Esophagus squamous epithelium (tissue), 5 donors: ENCODE results near the gene KIF26A. TPM values are rescaled to one million over a fixed set of nuclear protein-coding genes. Genes with fewer than 3 reads are reported as not detected.

Experiments used
- DNase-seq: peaks from one replicate; lab custom pipeline; 2025; lab: John Stamatoyannopoulos, UW
- H3K27ac ChIP-seq, 4 donors: fragments of 200-600 bp; sonication (generic); one replicate each; pipeline ENCODE4 v1.5.1; 2016 to 2019; ENCODE audit warnings: mild to moderate bottlenecking in 1 of 4
- H3K27me3 ChIP-seq, 4 donors: fragments of 200-600 bp; sonication (generic); 1 replicate in 3 of 4; 2 replicates in 1 of 4; pipeline versions ENCODE4 v1.5.1 to v1.6.0; 2017 to 2021; ENCODE audit warnings: antibody characterized with exemption in 1 of 4
- H3K36me3 ChIP-seq, 3 donors: fragments of 200-600 bp; sonication (generic); one replicate each; pipeline ENCODE4 v1.5.1; 2016 to 2019
- H3K4me1 ChIP-seq, 3 donors: fragments of 200-600 bp; sonication (generic); one replicate each; pipeline ENCODE4 v1.5.1; 2017 to 2019
- H3K4me3 ChIP-seq, 4 donors: fragments of 200-600 bp; sonication (generic); 1 replicate in 3 of 4; 2 replicates in 1 of 4; pipeline ENCODE4 v1.5.1; 2016 to 2019; ENCODE audit warnings: mild to moderate bottlenecking in 2 of 4, moderate library complexity in 1 of 4
- H3K9me3 ChIP-seq, 3 donors: fragments of 200-600 bp; sonication (generic); one replicate each; pipeline ENCODE4 v1.5.1; 2016 to 2019
- CTCF ChIP-seq, 6 experiments: fragments of 450-650 bp in 4 of 6; fragments of 200-600 bp in 2 of 6; sonication (generic) in 2 of 6; IDR thresholded peaks; one replicate each; pipeline ENCODE4 v1.5.1; 2016 to 2019; ENCODE audit warnings: antibody characterized with exemption in 6 of 6, mild to moderate bottlenecking in 4 of 6, moderate library complexity in 4 of 6
- POLR2A ChIP-seq, 4 donors: fragments of 450-650 bp; IDR thresholded peaks; one replicate each; pipeline ENCODE4 v1.6.1; 2017; ENCODE audit warnings: antibody characterized with exemption in 4 of 4, mild to moderate bottlenecking in 4 of 4, moderate library complexity in 3 of 4
- WGBS, 2 donors: methylation state at CpG; one replicate each; pipeline ENCODE4 v1.1.5; 2018; 5-methylcytosine and 5-hydroxymethylcytosine counted together
- intact Hi-C: fragments of 100-400 bp; cut with DNase I; formaldehyde crosslinking; loops from one replicate; pipeline ENCODE4 v1.15.0; 2022
- total RNA-seq, 4 donors: library from RNA; depleted of rRNA; stranded (reverse); fragments of >200 nt; gene quantifications; one replicate each; pipeline ENCODE4 v1.1.0, GENCODE V29; 2016
- donor health status: DM: yes; HTN: yes; CAD: no.

KIF26A gene
- total RNA-seq, 4 donors from 2014 or later = 0.80 to 2.7 (median 0.96) TPM

DNA sequence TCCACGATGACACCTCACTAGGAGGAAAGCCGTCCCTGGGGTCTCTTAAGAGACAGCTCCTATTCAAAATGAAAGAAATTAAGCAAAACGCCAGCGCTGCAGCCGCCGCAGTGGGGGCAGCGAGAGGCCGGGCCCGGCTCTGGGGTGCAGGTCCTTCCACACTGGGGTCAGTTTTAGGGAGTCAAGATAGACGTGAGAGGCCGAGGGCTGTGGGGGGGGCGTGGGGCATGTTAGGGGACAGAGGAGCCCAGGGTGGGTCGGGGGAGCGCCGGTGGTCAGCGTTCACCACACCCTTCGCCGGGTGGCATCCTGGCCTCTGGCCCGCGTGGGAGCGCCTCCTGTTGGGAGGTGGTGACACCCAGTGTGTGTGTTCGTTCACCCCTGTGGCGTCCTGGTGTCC lies 25.7 kb downstream of the KIF26A start:
- no peak for DNase-seq
- no peak overlapping the region for H3K4me3 ChIP-seq
- H3K36me3 ChIP-seq = no peaks in the 10 kb centered on the region
- no peaks in the 10 kb centered on the region for H3K4me1 ChIP-seq
- no peak overlapping the region for H3K27ac ChIP-seq
- WGBS, 2 donors = 60 to 75% methylated on average over 1 to 7 of the region's 23 CpGs
- TF ChIP-seq POLR2A (IDR thresholded peaks at IDR 0.05) = no peak
- TF ChIP-seq CTCF (IDR thresholded peaks at IDR 0.05) = no peak
- no peaks in the 10 kb centered on the region for H3K9me3 ChIP-seq
- peaks cover 0 to 4% (median 0%) of the 10 kb centered on the region in 4 donors for H3K27me3 ChIP-seq
- intact Hi-C loops = no loop called here

DNA sequence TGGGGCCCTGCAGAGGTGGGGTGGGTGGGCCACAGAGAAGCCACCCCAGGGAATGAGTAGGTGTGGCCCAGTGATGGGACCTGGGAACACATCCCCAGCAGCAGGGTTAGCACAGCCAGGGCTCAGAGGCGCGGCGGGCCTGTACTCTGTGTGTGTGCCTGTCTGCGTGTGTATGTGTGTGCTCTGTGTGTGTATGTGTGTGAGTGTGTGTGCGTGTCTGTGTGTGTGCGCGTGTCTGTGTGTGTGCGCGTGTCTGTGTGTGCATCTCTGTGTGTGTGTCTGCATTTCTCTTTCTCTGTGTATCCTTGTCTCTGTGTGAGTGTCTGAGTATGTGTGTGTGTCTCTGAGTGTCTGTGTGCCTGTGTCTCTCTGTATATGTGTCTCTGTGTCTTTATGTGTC lies 26.1 kb downstream of the KIF26A start:
- H3K4me1 ChIP-seq = no peaks in the 10 kb centered on the region
- no peaks in the 10 kb centered on the region for H3K36me3 ChIP-seq
- intact Hi-C loops = no loop called here
- H3K4me3 ChIP-seq = no peak overlapping the region
- H3K27ac ChIP-seq = no peak overlapping the region
- peaks cover 0 to 4% (median 0%) of the 10 kb centered on the region in 4 donors for H3K27me3 ChIP-seq
- no peaks in the 10 kb centered on the region for H3K9me3 ChIP-seq
- TF ChIP-seq POLR2A (IDR thresholded peaks at IDR 0.05) (no peak), CTCF (IDR thresholded peaks at IDR 0.05) (no peak)
- DNase-seq = no peak
- WGBS, 2 donors = 73 to 80% methylated on average over 6 to 8 of the region's 9 CpGs

DNA sequence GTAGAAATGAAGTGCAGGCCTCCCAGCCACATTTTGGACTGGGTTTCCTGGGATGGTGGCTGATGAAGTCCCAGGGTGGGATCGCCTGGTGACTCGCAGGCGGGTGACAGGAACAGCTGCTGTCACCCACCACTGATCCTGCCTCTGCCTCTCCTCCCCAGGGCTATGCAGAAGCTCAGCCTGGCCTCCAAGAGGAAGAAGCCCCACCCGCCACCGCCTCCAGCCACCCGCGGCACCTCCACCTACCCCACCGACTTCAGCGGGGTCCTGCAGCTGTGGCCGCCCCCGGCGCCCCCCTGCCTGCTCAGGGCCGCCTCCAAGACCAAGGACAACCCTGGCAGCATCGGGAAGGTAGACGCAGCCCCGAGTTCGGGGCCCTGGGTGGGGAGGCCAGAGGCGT lies 28.3 kb downstream of the KIF26A start:
- intact Hi-C loops = no loop called here
- TF ChIP-seq POLR2A (IDR thresholded peaks at IDR 0.05) (no peak), CTCF (IDR thresholded peaks at IDR 0.05) (no peak)
- peaks cover 0 to 7% (median 0%) of the 10 kb centered on the region in 3 donors for H3K4me1 ChIP-seq
- 80% methylated on average over 1 of the region's 18 CpGs; no CpG with 5 or more reads in 1 of the 2 donors for WGBS, 2 donors
- H3K27ac ChIP-seq = no peak overlapping the region
- H3K27me3 ChIP-seq = peaks cover 0 to 25% (median 0%) of the 10 kb centered on the region in 4 donors
- no peaks in the 10 kb centered on the region for H3K9me3 ChIP-seq
- H3K36me3 ChIP-seq = no peaks in the 10 kb centered on the region
- DNase-seq = no peak
- no peak overlapping the region for H3K4me3 ChIP-seq

- Histone ChIP-seq H3K9me3 (no peaks in the 10 kb centered on the region), H3K27ac (no peak overlapping the region)
These were observed 30.2 kb downstream of the KIF26A start for GRCh38 chr14:104168603-104169002.

More at GRCh38 chr14:104168603-104169002, 30.2 kb downstream of the KIF26A start:
- intact Hi-C loops = no loop called here
- whole genome bisulfite sequencing, 2 donors = 69% methylated on average over 9 of the region's 15 CpGs; no CpG with 5 or more reads in 1 of the 2 donors
- TF ChIP-seq POLR2A (IDR thresholded peaks at IDR 0.05) (no peak), CTCF (IDR thresholded peaks at IDR 0.05) (no peak)
- Histone ChIP-seq H3K4me1 (peaks cover 0 to 13% (median 0%) of the 10 kb centered on the region in 3 donors), H3K4me3 (no peak overlapping the region), H3K27me3 (peaks cover 0 to 45% (median 0%) of the 10 kb centered on the region in 4 donors), H3K36me3 (no peaks in the 10 kb centered on the region)
- no peak for DNase-seq
